SK-N-SH (cell line): ENCODE measurements around the gene ELMO3. TPM values are rescaled to one million over a fixed set of nuclear protein-coding genes. Genes with fewer than 3 reads are reported as not detected.

Experiments
- CTCF ChIA-PET: fragments of 300-600, 350-600 bp; formaldehyde crosslinking; extraction: SDS; loops from one replicate; lab custom pipeline; 2021; lab: Yijun Ruan, JAX
- POLR2A ChIA-PET: fragments of 350-600 bp; sonication (Branson Sonifier 250); formaldehyde crosslinking; extraction: SDS; loops from one replicate; lab custom pipeline; 2020; ENCODE audit warnings: antibody characterized with exemption, inconsistent platforms; lab: Yijun Ruan, JAX
- DNase-seq: peaks from one replicate; pipeline ENCODE4 v3.0.0; 2012
- H2AFZ ChIP-seq: fragments of 200-600 bp; sonication (generic); 2 replicates; pipeline ENCODE4 v1.8.1; 2016; ENCODE audit warnings: antibody characterized with exemption, mild to moderate bottlenecking, low read depth
- H3F3A ChIP-seq: fragments of 200-600 bp; sonication (generic); replicated peaks from 2 replicates; pipeline ENCODE3; 2016; ENCODE audit warnings: antibody characterized with exemption, mild to moderate bottlenecking; ENCODE audit not compliant: insufficient read depth
- H3K27ac ChIP-seq, 2 experiments: fragments of 200-500 bp in 1 of 2; fragments of 200-600 bp in 1 of 2; sonication (Bioruptor generic) in 1 of 2; sonication (generic), shearing (Covaris generic) in 1 of 2; 2 replicates each; pipeline versions ENCODE4 v1.5.1 to v1.6.1; 2014 to 2016; ENCODE audit warnings: low read depth in 2 of 2, inconsistent platforms in 1 of 2, low read length in 1 of 2, mild to moderate bottlenecking in 1 of 2, mixed read lengths in 1 of 2
- H3K27me3 ChIP-seq: fragments of 200-600 bp; sonication (generic), shearing (Covaris generic); 2 replicates; pipeline ENCODE4 v1.6.1; 2016; ENCODE audit warnings: mixed run types; ENCODE audit not compliant: insufficient read depth
- H3K36me3 ChIP-seq, 2 experiments: fragments of 200-500 bp in 1 of 2; fragments of 200-600 bp in 1 of 2; sonication (Bioruptor generic) in 1 of 2; sonication (generic) in 1 of 2; replicated peaks in 1 of 2; 2 replicates each; pipeline versions ENCODE3 to v1.5.1; 2014 to 2016; ENCODE audit warnings: low read length in 1 of 2, mild to moderate bottlenecking in 1 of 2; ENCODE audit not compliant: insufficient read depth in 2 of 2, control insufficient read depth in 1 of 2
- H3K4me1 ChIP-seq, 2 experiments: fragments of 200-500 bp in 1 of 2; fragments of 200-600 bp in 1 of 2; sonication (Bioruptor generic) in 1 of 2; sonication (generic), shearing (Covaris generic) in 1 of 2; 2 replicates each; pipeline versions ENCODE4 v1.5.1 to v1.6.1; 2014 to 2016; ENCODE audit warnings: low read depth in 1 of 2, low read length in 1 of 2, mixed run types in 1 of 2; ENCODE audit not compliant: insufficient read depth in 2 of 2, control insufficient read depth in 1 of 2
- H3K4me2 ChIP-seq: fragments of 200-600 bp; sonication (generic), shearing (Covaris generic); 2 replicates; pipeline ENCODE4 v1.6.1; 2017; ENCODE audit warnings: mixed run types
- H3K4me3 ChIP-seq, 2 experiments: fragments of 200-500 bp in 1 of 2; fragments of 200-600 bp in 1 of 2; sonication (Bioruptor generic) in 1 of 2; sonication (generic), shearing (Covaris generic) in 1 of 2; 2 replicates each; pipeline versions ENCODE4 v1.5.1 to v1.8.1; 2014 to 2016; ENCODE audit warnings: low read depth in 2 of 2, inconsistent platforms in 1 of 2, low read length in 1 of 2, mild to moderate bottlenecking in 1 of 2, mixed read lengths in 1 of 2, moderate library complexity in 1 of 2
- H3K79me2 ChIP-seq: fragments of 200-600 bp; sonication (generic); 2 replicates; pipeline ENCODE4 v1.8.1; 2017; ENCODE audit warnings: mild to moderate bottlenecking; ENCODE audit not compliant: insufficient read depth
- H3K9ac ChIP-seq: fragments of 200-600 bp; sonication (generic); 2 replicates; pipeline ENCODE4 v1.6.1; 2017; ENCODE audit warnings: mixed run types
- H3K9me2 ChIP-seq: fragments of 200-600 bp; sonication (generic); 2 replicates; pipeline ENCODE4 v1.6.1; 2017; ENCODE audit warnings: mixed run types
- H3K9me3 ChIP-seq: fragments of 200-600 bp; sonication (generic); 2 replicates; pipeline ENCODE4 v1.6.1; 2017; ENCODE audit warnings: mixed run types, mild to moderate bottlenecking, moderate library complexity
- H4K20me1 ChIP-seq: fragments of 200-600 bp; sonication (generic); 2 replicates; pipeline ENCODE4 v1.6.1; 2017; ENCODE audit warnings: mild to moderate bottlenecking, mixed run types; ENCODE audit not compliant: insufficient read depth
- CHD2 ChIP-seq: fragments of 150-350 bp; IDR thresholded peaks from 2 replicates; pipeline ENCODE4 v1.6.1; 2018; ENCODE audit warnings: low read length; ENCODE audit not compliant: partially characterized antibody
- CTCF ChIP-seq: fragments of 200-600 bp; sonication (generic); IDR thresholded peaks from 2 replicates; pipeline ENCODE4 v1.6.1; 2017; ENCODE audit warnings: antibody characterized with exemption, mild to moderate bottlenecking, moderate library complexity
- FOSL2 ChIP-seq: IDR thresholded peaks from 2 replicates; pipeline ENCODE4 v1.4.0; 2012; ENCODE audit warnings: low read depth, mild to moderate bottlenecking, moderate library complexity, borderline replicate concordance
- FOXM1 ChIP-seq: IDR thresholded peaks from 2 replicates; pipeline ENCODE4 v1.4.0; 2012; ENCODE audit warnings: low read depth, mild to moderate bottlenecking
- MEF2A ChIP-seq: IDR thresholded peaks from 2 replicates; pipeline ENCODE4 v1.4.0; 2012; ENCODE audit warnings: low read depth, borderline replicate concordance
- PBX3 ChIP-seq: IDR thresholded peaks from 2 replicates; pipeline ENCODE4; 2012
- RAD21 ChIP-seq: IDR thresholded peaks from 2 replicates; pipeline ENCODE4 v1.6.1; 2012; ENCODE audit warnings: mild to moderate bottlenecking, low read length
- TEAD4 ChIP-seq: IDR thresholded peaks from 2 replicates; pipeline ENCODE4 v1.4.0; 2012; ENCODE audit warnings: mild to moderate bottlenecking, borderline replicate concordance; ENCODE audit not compliant: insufficient read depth
- YY1 ChIP-seq: IDR thresholded peaks from 2 replicates; pipeline ENCODE4 v1.4.0; 2012; ENCODE audit warnings: low read depth, mild to moderate bottlenecking
- WGBS: methylation state at CpG from one replicate; pipeline ENCODE4 v1.1.6; 2017; ENCODE audit warnings: low lambda C conversion rate; 5-methylcytosine and 5-hydroxymethylcytosine counted together
- polyA plus RNA-seq, 3 experiments: library from polyadenylated mRNA; depleted of rRNA; stranded (reverse); fragments of >200 nt; gene quantifications; 2 replicates each; pipeline ENCODE4 v1.2.3, GENCODE V29; 2012
- TF ChIP-seq, protein P1 (sequence below): IDR thresholded peaks from 2 replicates; pipeline ENCODE4 v1.6.1; 2012; ENCODE audit warnings: mild to moderate bottlenecking, low read depth, low read length, moderate library complexity
- TF ChIP-seq, protein P2 (sequence below): fragments of 150-350 bp; IDR thresholded peaks from 2 replicates; pipeline ENCODE4 v1.6.1; 2017; ENCODE audit warnings: antibody characterized with exemption, low read length, low read depth, borderline replicate concordance
- TF ChIP-seq, protein P3 (sequence below): IDR thresholded peaks from 2 replicates; pipeline ENCODE4 v1.4.0; 2012; ENCODE audit warnings: low read depth, borderline replicate concordance

The ELMO3 gene
- polyA plus RNA-seq, 1 of the 3 experiments (the other 2 are of a cell fraction) = 2.3 TPM

DNA sequence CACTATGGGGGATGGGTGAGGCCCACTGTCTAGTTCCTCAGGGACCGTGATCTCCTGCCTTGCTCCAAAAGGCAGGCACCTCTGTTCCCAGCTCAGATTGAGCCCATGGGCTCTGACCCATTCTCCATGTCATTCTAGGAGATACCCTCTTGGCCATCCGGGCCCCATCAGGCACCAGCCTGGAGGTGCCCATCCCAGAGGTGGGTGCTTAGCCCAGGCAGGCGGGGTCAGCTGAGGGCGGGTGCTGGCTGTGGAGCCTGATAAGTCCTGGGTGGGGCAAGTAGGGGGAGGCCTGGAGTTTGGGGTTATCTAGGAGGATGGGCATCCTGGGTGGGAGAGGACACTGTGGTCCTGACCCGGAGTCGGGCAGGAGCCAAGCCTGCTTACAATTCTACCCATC lies 4.7 kb upstream of the ELMO3 start (continued):
- no peak for TF ChIP-seq TEAD4
- no peak for TF ChIP-seq CTCF
- no peak for TF ChIP-seq MEF2A

- no peak overlapping the region for H3K9ac ChIP-seq
- no peaks in the 10 kb centered on the region for H3K9me3 ChIP-seq
- ChIA-PET POLR2A (no interaction called here), CTCF (interaction anchor here (0.7 to 0.8 kb wide), 2 partner anchors 12 to 14 kb away, joined by 3 read pairs; no protein-coding TSS in a partner anchor)
- no peak overlapping the region for H3K4me3 ChIP-seq
- no peak overlapping the region for H3K4me2 ChIP-seq
- H3K36me3 ChIP-seq = peaks cover 34 to 67% of the 10 kb centered on the region in 2 experiments
- no peaks in the 10 kb centered on the region for H3K27me3 ChIP-seq
- peaks cover 21% of the 10 kb centered on the region for H4K20me1 ChIP-seq
- no peaks in the 10 kb centered on the region for H3K9me2 ChIP-seq
- H2AFZ ChIP-seq = no peak overlapping the region
- H3K79me2 ChIP-seq = peaks cover 50% of the 10 kb centered on the region
- peaks cover 31% of the 10 kb centered on the region for H3F3A ChIP-seq
- no peak for DNase-seq
- WGBS = 94% methylated on average over 2 of the region's 5 CpGs
- H3K4me1 ChIP-seq = peaks cover 8 to 25% of the 10 kb centered on the region in 2 experiments; a peak in 3 of 4 replicates
- TF ChIP-seq YY1 (no peak), PBX3 (no peak), FOSL2 (no peak), RAD21 (no peak), CHD2 (no peak), FOXM1 (no peak)
- TF ChIP-seq, protein P1, sequence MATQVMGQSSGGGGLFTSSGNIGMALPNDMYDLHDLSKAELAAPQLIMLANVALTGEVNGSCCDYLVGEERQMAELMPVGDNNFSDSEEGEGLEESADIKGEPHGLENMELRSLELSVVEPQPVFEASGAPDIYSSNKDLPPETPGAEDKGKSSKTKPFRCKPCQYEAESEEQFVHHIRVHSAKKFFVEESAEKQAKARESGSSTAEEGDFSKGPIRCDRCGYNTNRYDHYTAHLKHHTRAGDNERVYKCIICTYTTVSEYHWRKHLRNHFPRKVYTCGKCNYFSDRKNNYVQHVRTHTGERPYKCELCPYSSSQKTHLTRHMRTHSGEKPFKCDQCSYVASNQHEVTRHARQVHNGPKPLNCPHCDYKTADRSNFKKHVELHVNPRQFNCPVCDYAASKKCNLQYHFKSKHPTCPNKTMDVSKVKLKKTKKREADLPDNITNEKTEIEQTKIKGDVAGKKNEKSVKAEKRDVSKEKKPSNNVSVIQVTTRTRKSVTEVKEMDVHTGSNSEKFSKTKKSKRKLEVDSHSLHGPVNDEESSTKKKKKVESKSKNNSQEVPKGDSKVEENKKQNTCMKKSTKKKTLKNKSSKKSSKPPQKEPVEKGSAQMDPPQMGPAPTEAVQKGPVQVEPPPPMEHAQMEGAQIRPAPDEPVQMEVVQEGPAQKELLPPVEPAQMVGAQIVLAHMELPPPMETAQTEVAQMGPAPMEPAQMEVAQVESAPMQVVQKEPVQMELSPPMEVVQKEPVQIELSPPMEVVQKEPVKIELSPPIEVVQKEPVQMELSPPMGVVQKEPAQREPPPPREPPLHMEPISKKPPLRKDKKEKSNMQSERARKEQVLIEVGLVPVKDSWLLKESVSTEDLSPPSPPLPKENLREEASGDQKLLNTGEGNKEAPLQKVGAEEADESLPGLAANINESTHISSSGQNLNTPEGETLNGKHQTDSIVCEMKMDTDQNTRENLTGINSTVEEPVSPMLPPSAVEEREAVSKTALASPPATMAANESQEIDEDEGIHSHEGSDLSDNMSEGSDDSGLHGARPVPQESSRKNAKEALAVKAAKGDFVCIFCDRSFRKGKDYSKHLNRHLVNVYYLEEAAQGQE = no peak
- TF ChIP-seq, protein P2, sequence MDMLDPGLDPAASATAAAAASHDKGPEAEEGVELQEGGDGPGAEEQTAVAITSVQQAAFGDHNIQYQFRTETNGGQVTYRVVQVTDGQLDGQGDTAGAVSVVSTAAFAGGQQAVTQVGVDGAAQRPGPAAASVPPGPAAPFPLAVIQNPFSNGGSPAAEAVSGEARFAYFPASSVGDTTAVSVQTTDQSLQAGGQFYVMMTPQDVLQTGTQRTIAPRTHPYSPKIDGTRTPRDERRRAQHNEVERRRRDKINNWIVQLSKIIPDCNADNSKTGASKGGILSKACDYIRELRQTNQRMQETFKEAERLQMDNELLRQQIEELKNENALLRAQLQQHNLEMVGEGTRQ = no peak
- TF ChIP-seq, protein P3, sequence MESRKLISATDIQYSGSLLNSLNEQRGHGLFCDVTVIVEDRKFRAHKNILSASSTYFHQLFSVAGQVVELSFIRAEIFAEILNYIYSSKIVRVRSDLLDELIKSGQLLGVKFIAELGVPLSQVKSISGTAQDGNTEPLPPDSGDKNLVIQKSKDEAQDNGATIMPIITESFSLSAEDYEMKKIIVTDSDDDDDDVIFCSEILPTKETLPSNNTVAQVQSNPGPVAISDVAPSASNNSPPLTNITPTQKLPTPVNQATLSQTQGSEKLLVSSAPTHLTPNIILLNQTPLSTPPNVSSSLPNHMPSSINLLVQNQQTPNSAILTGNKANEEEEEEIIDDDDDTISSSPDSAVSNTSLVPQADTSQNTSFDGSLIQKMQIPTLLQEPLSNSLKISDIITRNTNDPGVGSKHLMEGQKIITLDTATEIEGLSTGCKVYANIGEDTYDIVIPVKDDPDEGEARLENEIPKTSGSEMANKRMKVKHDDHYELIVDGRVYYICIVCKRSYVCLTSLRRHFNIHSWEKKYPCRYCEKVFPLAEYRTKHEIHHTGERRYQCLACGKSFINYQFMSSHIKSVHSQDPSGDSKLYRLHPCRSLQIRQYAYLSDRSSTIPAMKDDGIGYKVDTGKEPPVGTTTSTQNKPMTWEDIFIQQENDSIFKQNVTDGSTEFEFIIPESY = no peak
- TF ChIP-seq, all 33 proteins: peak for 0
- H3K27ac ChIP-seq = no peak overlapping the region
These were observed 3.3 kb upstream of the ELMO3 start for GRCh38 chr16:67195676-67196075.
